GM12892 (cell line): ENCODE measurements around the gene TADA2B.

Source experiments
- DNase-seq: peaks from one replicate; pipeline ENCODE4 v3.0.0; 2011; ENCODE audit not compliant: insufficient read length
- FAIRE-seq: peaks from 2 replicates; lab custom pipeline; 2011; peaks lifted over from hg19 to GRCh38; lab: Jason Lieb, UNC
- POLR2A ChIP-seq: IDR thresholded peaks from 2 replicates; pipeline ENCODE4 v1.6.1; 2011; ENCODE audit warnings: low read depth, low read length, control low read depth
- POLR2AphosphoS5 ChIP-seq: IDR thresholded peaks from 2 replicates; pipeline ENCODE4 v1.6.1; 2011; ENCODE audit warnings: low read depth, low read length, control low read depth
- TAF1 ChIP-seq: IDR thresholded peaks from 2 replicates; pipeline ENCODE4 v1.6.1; 2011; ENCODE audit warnings: low read depth, mild to moderate bottlenecking, control low read depth, low read length, borderline replicate concordance

The TADA2B gene

GRCh38 chr4:7006411-7006810, 36.8 kb upstream of the TADA2B start:
- TF ChIP-seq TAF1 (no peak), POLR2A (no peak), POLR2AphosphoS5 (no peak)
- no peak for DNase-seq
- no peak for FAIRE-seq

DNA sequence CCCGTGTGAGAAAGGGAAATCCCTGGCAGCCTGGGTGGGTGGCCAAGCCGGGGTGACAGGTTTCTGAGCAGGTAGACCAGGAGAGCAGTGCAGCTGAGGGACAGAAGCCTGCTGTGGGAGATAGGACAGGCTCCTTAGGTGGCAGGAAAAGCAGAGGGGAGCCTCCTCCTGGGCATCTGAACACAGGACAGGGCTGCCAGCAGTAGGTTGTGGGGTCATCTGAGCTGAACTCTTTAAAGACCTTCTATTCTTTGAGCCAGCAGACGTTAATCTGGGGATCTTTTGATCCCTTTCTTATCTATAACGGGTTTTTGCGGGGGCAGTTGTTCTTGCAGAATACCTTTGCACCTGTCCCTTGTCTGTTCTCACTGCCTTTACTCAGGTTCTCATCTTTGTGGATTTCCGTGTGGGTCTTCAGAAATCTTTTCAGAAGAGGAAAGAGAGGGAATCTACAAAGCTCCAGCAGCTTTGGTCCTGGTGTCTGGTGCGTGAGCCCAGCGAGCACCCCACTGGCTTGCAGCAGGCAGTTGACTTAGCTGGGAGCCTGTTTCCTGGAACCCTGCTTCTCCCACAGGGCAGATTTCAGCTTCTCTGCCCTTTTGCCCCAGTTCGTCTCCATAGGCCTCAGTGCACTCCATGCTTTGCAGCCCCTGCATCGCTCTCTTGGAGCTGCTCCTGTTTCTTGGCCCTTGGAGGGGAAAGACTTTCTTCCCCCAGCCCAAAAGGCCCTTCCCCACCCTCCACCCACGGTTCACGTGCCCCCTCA, 35.8 kb upstream of the TADA2B start:
- FAIRE-seq (no peak), DNase-seq (no peak)

DNA sequence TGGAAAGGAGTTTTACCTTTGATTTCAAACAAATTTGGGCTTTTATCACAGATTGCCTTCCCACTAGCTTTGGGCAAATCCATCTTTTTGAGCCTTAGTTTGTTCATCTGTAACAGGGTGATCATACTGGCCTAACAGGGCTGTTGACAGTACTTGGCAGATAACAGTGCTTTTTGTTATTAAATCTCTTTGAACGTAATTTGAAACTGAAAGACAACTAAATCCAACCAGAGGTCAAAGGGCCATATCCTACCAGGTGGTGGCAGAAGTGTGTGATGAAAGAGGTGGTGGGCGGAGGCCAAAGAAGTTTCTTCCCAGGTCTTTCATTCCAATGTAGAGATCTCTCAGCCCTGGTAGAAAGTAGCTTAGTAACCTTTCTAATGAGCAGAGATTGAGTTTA, 35.2 kb upstream of the TADA2B start:
- FAIRE-seq (no peak), DNase-seq (no peak)
- no peak for TF ChIP-seq POLR2A
- TF ChIP-seq TAF1, result no peak
- TF ChIP-seq POLR2AphosphoS5, result no peak

More for the DNA sequence above, 35.8 kb upstream of the TADA2B start:
- TF ChIP-seq POLR2A, result no peak
- TF ChIP-seq TAF1, result no peak
- no peak for TF ChIP-seq POLR2AphosphoS5

DNA sequence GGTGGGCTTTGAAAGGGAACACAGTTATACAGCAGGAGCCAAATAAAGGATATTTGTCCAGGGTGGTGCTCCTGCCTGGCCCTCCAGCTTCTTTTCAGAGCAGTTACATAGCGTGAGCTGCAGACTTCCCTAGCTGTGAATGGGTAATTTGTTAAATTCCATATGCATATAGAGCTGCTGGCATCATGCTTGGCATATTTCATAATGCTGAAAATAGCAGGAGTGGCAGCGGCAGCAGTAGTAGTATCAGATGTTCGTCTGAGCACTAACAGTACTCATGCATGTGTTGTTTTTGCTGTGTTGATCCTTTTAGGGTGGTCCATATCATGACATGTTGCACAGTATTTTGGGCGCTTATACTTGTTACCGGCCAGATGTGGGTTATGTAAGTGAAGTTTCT, 33.6 kb upstream of the TADA2B start:
- DNase-seq (no peak), FAIRE-seq (no peak)
- TF ChIP-seq TAF1 (no peak), POLR2AphosphoS5 (no peak), POLR2A (no peak)

GRCh38 chr4:7013175-7013574, 30.0 kb upstream of the TADA2B start:
- DNase-seq (no peak), FAIRE-seq (no peak)
- TF ChIP-seq TAF1, result no peak
- no peak for TF ChIP-seq POLR2AphosphoS5
- TF ChIP-seq POLR2A, result no peak

DNA sequence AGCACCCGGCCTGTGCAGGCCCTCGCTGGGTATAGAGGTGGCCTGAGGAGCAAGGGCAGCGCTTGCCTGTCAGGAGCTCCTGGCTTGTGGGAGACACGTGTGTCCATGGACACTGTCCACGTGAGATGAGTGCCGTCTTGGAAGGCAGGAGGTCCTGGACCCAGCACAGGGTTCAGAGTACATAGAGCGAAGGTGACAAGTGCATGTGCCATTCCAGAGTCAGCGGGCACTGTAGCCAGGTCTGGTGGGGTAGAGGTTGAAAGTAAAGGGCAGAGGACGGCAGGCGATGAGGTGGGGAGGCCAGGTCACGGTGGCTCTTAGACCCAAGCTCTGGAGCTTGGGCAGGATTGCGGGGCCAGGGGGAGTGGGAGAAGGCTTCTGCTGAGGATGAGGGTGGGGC, 28.4 kb upstream of the TADA2B start:
- no peak for FAIRE-seq
- TF ChIP-seq POLR2A (no peak), TAF1 (no peak), POLR2AphosphoS5 (no peak)
- no peak for DNase-seq

GRCh38 chr4:7015383-7016035, 27.7 kb upstream of the TADA2B start:
- TF ChIP-seq TAF1, result no peak
- TF ChIP-seq POLR2AphosphoS5, result no peak
- TF ChIP-seq POLR2A, result no peak
- no peak for FAIRE-seq
- DNase-seq, result no peak

GRCh38 chr4:7016086-7016485, 27.1 kb upstream of the TADA2B start:
- no peak for DNase-seq
- no peak for FAIRE-seq
- TF ChIP-seq POLR2AphosphoS5, result no peak
- TF ChIP-seq TAF1, result no peak
- TF ChIP-seq POLR2A, result no peak

DNA sequence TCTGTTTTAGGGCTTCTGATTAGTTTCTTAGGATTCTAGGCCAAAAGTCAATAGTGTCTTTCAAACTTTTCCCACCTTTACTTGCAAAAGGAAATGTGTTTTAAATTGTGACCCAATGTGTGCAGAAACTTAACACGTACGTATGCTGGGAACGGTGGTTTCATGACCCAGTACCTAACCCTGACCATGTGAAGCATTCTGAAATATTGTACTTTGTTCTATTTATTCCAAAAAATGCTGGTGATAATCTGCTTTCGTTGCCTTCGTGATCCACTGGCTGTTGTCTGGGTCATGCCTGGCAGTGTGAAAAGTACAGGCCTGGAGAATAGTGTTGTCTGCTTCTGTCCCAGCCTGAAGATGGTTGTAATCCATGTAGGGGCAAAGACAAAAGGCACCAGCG, 26.7 kb upstream of the TADA2B start:
- FAIRE-seq, result no peak
- TF ChIP-seq POLR2AphosphoS5 (no peak), POLR2A (no peak), TAF1 (no peak)
- no peak for DNase-seq

- DNase-seq (no peak), FAIRE-seq (no peak)
- TF ChIP-seq POLR2A (no peak), TAF1 (no peak), POLR2AphosphoS5 (no peak)
These were observed 25.6 kb upstream of the TADA2B start for GRCh38 chr4:7017446-7018048.

DNA sequence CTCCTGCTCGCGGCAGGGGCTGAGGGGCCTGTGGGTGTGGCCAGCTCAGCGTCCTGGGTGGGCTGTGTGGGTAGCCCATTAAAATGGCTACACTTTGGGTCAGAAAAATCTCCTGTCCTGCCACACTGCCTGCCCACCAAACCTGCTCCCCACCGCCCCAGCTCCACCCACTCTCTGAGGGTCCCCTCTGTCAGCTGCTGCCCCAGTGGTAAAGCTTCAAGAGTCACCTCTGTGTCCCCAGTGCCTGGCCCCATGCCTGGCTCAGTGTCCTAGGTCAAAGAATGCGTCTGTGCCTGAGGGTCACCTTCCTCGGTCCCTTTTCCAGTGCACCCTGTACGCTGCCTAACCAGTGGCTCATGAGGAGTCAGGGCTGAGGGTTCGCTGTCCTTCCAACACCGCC, 24.9 kb upstream of the TADA2B start:
- DNase-seq, result no peak
- no peak for FAIRE-seq
- TF ChIP-seq POLR2A (no peak), POLR2AphosphoS5 (no peak), TAF1 (no peak)

GRCh38 chr4:7019367-7019766, 23.8 kb upstream of the TADA2B start:
- TF ChIP-seq POLR2AphosphoS5, result no peak
- no peak for TF ChIP-seq TAF1
- no peak for TF ChIP-seq POLR2A
- FAIRE-seq (no peak), DNase-seq (no peak)
